Non-pigmented ciliary epithelial cell (primary cell): ENCODE results near the gene SEL1L.
"Not testable (repeated sequence)": the region's sequence is repeated elsewhere in the genome, so short reads cannot be mapped to it uniquely, and the experiment has no call there.

Experiments used
- DNase-seq: peaks from one replicate; pipeline ENCODE4 v3.0.0-alpha.2; 2010; ENCODE audit warnings: low read depth

The SEL1L gene

GRCh38 chr14:81533536-81534343, at the start of gene SEL1L:
TSS of gene SEL1L (minus strand) at chr14:81533853. CDS start at chr14:81533744, 109 bp downstream.
- DNase-seq, result peak; percentile 99

DNA sequence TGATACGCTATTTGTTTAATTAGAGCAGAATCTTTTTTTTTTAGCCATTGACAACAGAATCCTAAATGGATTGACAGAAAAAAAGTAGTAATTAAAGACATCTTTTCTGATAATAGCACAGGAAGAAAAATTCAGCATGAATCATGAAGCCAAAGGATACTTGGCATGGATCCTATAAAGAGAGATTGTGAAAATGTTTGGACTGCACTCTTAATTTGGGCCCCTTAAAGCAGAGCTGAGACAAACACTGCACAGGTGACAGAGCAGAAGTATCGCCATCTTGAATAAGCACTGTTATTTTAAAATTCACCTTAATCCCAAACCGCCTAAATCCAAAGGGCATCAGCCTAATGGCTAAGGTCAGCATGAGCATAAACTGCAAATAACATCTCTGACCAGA, 48.8 kb upstream of the SEL1L start:
- no peak for DNase-seq

GRCh38 chr14:81579115-81579514, 45.5 kb upstream of the SEL1L start:
- no peak for DNase-seq

DNA sequence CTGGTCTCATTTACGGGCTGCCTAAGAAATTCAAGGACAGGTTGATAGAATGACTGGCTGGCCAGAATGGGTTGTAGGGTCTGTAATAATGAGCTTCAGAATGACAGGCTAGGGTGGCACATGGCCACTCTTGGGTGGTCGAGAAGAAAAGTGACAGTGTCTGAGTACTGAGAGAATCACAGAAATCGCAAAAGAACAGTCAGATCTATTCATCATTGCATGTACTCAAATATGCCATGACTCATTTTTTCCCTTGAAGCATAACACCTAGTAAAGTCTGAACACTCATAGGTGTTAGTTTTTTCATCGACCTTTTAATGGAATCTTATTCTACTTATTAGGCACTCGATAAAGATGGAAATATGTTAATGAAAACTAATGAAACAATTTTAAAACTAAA, 37.8 kb upstream of the SEL1L start:
- no peak for DNase-seq

- no peak for DNase-seq
Measured at GRCh38 chr14:81567302-81567701, 33.6 kb upstream of the SEL1L start.

- no peak for DNase-seq
Measured at GRCh38 chr14:81565441-81566290, 32.0 kb upstream of the SEL1L start.

GRCh38 chr14:81562818-81563217, 29.2 kb upstream of the SEL1L start:
- DNase-seq, result no peak

GRCh38 chr14:81561084-81561775, 27.6 kb upstream of the SEL1L start:
- DNase-seq, result no peak

GRCh38 chr14:81559385-81559784, 25.7 kb upstream of the SEL1L start:
- no peak for DNase-seq

GRCh38 chr14:81557146-81557545, 23.5 kb upstream of the SEL1L start:
- no peak for DNase-seq

GRCh38 chr14:81555684-81556083, 22.0 kb upstream of the SEL1L start:
- DNase-seq, result no peak

DNA sequence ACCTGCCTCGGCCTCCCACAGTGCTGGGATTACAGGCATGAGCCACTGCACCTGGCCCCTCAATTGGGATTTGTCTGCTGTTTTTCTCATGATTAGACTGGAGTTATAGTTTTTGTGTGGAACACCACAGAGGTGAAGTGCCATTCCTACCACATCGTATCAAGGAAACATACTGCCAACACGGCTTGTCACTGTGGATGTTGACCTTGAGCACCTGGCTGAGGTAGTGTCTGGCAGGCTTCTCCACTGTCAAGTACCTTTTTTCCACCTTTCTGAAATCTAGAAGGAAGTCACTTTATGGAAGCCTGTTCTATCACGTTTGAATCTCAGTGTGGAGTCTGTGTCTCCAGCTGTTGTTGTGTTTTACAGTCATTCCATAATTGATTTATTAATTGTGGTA, 21.4 kb upstream of the SEL1L start:
- DNase-seq, result no peak

- no peak for DNase-seq
Measured at GRCh38 chr14:81551471-81551870, 17.8 kb upstream of the SEL1L start.

DNA sequence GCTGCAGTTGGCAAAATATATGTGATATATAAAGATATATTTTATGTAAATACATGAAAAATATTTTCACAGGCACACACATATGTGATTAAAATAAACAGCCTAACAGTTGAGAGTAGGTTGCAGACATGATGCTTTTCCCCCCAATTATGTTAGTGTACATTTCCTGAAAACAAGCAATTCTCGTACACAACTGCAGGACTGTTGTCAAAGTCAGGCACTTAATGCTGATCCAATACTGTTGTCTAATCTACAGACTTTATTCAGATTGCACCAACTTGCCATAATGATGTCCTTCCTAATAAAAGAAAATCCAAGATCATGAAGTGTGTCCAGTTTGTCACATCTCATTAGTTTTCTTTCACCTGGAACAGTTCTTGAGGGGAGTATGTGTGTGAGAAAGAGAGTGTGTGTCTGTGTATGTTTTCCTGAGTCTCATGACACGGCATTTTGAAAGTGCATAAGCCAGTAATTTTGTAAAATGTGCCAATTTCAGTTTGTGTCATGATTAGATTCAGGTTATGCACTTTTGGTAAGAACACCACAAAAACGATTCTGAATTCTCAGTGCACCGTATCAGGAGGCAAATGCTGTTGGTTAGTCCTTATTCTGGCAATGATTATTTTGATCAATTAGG, 16.5 kb upstream of the SEL1L start:
- no peak for DNase-seq

DNA sequence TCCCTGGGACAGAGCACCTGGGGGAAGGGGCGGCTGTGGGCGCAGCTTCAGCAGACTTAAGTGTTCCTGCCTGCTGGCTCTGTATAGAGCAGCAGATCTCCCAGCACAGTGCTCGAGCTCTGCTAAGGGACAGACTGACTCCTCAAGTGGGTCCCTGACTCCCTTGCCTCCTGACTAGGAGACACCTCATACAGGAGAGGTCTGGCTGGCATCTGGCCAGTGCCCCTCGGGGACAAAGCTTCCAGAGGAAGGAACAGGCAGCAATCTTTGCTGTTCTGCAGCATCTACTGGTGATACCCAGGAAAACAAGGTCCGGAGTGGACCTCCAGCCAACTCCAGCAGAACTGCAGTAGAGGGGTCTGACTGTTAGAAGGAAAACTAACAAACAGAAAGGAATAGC, 7.6 kb upstream of the SEL1L start:
- not testable (repeated sequence) for DNase-seq

DNA sequence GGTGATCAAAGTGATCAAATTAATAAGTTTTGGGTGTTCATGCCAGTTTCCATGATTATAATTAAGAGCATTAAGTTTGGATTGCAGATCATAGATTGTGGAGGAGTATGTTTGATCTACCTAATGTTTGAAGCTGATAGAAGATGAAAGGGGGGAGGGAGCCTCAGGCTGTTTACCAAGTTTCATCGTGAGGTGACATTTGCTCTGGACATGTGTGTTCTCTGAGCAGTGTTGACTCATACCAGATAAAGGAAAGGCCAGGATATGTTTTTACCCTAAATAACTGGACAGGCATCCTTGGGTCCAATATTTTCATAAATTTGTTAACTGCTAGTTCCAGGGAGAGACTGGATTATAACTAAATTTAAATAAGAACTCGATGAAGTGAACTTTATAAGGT, 3.5 kb upstream of the SEL1L start:
- DNase-seq, result no peak

DNA sequence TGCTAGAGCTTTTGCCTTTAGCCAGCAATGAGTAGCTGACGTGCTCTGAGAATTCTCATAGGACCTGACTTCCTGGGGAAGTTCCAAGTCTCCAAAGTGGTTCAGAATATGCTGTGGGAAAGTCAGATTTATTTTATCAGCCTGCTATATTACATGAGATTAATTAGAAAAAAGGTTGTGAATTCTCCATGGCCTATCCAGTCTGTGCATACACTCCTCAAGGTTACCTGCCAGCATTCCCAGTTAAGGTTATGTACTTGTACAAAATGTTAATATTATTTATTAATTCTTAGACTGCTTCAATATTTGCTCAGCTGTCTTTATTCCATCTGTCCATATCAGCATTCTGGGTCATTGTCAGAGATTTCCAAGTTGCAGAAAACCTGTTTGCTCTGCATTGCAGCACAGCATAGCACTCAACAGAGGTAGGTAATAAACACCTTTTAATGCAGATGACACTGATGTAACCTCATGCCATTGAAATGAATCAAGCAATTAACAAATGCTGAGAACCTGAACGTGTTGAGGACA, 2.7 kb upstream of the SEL1L start:
- no peak for DNase-seq

DNA sequence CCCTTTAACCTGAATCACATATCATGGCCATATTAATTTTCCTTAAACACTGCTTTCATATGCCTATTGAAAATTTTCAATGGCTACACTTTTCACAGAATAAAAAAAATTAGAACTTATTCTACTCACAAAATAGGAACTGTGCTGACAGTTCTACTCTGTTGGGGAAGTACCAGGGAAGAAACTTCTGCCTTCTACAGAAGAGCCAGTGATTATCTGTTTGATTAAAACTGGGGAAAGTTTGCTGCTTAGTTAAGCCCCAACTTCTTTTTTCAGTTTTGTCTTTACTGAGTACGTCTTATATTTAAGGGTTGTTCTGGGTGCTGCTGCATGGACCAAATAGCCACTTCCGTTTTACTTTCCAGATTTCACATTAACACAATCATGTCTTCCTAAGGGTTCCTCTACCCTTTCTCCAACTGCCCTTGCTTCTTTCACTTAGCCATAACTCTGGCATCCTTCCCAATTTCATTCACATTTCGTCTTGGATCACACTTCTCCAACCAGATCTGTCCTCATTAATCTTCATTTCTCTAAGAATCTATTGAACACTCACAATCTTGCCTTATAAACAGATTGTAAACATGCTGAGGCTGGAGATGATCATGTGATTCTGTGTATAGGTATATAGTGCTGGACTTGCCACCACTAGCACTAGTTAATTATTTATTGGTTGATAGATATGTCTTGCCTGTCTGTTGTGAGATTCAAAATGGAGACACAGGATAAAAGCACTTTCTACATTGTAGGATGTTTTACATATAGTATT, 1.9 kb upstream of the SEL1L start:
- DNase-seq, result no peak

DNA sequence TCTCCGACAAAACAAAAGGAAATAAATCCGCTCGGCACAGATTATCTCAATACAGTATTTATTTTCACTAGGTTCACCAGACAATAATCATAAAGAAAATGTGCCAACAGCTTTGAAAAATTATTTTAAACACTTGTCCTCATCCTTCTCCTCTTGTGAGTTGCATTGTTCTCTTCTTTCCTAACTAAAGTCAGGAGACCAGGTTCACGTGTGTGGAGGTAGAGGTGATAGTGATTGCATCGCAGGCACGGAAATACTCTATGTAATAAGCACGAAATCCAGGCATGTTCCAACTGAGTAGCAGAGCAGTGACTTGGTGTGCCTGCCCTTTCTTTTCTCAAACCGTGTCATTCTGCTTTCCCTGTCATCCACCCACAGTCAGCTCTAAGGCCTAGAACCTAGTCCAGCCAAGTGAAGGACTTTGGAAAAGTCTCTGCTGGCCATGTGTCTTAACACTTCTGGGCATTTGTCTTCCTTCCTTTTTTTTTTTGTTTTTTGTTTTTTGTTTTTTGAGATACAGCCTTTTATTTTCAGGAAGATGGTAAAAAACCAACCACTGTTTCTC, 939 bp upstream of the SEL1L start:
- no peak for DNase-seq

DNA sequence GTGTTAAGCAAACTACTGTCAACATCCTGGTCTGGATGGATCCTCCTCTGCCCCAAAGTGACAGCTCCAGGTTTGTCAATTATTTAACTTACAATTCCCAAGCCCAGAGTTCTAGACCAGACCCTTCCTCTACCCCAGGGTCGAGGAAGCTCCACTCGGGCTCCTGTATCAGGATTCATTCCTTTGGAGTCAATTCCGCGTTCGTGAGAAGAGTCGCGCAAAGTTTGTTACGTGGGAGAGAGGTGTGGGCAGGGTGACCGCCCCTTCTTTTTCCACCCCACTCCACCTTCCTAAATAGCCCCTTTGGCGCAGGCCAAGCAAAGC, 479 bp downstream of the SEL1L start:
- DNase-seq, result no peak

GRCh38 chr14:81529391-81529790, 4.3 kb downstream of the SEL1L start:
- DNase-seq, result no peak
